Type B pancreatic cell (in vitro differentiated cells): ENCODE results near the gene HOXA6. TPM values are rescaled to one million over a fixed set of nuclear protein-coding genes. Genes with fewer than 3 reads are reported as not detected.

ENCODE experiments used
- DNase-seq: peaks from one replicate; pipeline ENCODE4 v3.0.0; 2021; ENCODE audit warnings: mixed read lengths; ENCODE audit not compliant: unreplicated experiment; ENCODE audit errors: extremely low spot score
- H3K27ac Mint-ChIP-seq: 2 replicates; pipeline ENCODE4 v1.8.0; 2021; ENCODE audit warnings: mild to moderate bottlenecking, mixed read lengths
- H3K27me3 Mint-ChIP-seq: 2 replicates; pipeline ENCODE4 v1.8.0; 2021; ENCODE audit warnings: mixed read lengths
- H3K36me3 Mint-ChIP-seq: 2 replicates; pipeline ENCODE4 v1.8.0; 2021; ENCODE audit warnings: mixed read lengths
- H3K4me1 Mint-ChIP-seq: one replicate; pipeline ENCODE4 v1.8.0; 2021; ENCODE audit warnings: mixed read lengths; ENCODE audit not compliant: unreplicated experiment
- H3K4me3 Mint-ChIP-seq: 2 replicates; pipeline ENCODE4 v1.8.0; 2021; ENCODE audit warnings: mild to moderate bottlenecking, mixed read lengths
- H3K9me3 Mint-ChIP-seq: 2 replicates; pipeline ENCODE4 v1.8.0; 2021; ENCODE audit warnings: mixed read lengths
- total RNA-seq: library from RNA; stranded (reverse); gene quantifications from 2 replicates; pipeline ENCODE4 v1.2.1, GENCODE V29; 2021; ENCODE audit warnings: low replicate concordance
- TF ChIP-seq, protein P1 (sequence below): fragments of 200-600 bp; sonication (generic); conservative IDR thresholded peaks from 2 replicates; pipeline ENCODE4 v1.5.0; 2021; ENCODE audit warnings: antibody characterized with exemption, mild to moderate bottlenecking

HOXA6 gene
- total RNA-seq, 1 donor from 2014 or later: 10.9 TPM

- H3K4me1 Mint-ChIP-seq: peaks cover 15% of the 10 kb centered on the region
Measured at GRCh38 chr7:27164045-27164366, 16.4 kb upstream of the HOXA6 start.

DNA sequence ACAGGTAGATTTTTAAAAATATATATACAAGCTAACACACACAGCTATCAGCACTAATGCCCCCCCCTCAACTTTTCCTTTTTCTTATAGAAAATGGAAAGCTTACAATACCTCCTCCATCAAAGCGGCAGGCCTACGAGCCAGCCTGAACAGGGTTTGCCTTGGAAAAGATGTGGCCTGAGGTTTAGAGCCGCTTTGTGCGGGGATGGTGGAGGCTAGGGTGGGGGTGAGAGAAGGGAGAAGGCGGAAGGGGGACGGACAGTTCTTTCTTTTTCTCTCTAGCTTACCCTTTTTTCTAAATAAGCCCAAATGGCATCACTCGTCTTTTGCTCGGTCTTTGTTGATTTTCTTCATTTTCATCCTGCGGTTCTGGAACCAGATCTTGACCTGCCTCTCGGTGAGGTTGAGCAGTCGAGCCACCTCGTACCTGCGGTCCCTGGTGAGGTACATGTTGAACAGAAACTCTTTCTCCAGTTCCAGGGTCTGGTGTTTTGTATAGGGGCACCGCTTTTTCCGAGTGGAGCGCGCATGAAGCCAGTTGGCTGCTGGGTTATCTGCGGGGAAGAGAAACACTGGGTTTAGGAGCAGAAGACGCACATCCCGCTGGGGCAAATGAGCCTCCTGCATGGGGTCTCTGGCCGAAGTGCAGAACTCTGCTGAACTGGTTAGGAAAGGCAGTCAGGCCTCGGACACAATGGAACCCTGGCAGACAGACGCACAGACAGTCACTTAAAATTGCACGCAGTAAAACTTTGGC, 15.9 kb upstream of the HOXA6 start:
- peak overlapping the region; percentile 79 for H3K4me3 Mint-ChIP-seq
- H3K4me1 Mint-ChIP-seq: peaks cover 14% of the 10 kb centered on the region
- TF ChIP-seq, protein P1, sequence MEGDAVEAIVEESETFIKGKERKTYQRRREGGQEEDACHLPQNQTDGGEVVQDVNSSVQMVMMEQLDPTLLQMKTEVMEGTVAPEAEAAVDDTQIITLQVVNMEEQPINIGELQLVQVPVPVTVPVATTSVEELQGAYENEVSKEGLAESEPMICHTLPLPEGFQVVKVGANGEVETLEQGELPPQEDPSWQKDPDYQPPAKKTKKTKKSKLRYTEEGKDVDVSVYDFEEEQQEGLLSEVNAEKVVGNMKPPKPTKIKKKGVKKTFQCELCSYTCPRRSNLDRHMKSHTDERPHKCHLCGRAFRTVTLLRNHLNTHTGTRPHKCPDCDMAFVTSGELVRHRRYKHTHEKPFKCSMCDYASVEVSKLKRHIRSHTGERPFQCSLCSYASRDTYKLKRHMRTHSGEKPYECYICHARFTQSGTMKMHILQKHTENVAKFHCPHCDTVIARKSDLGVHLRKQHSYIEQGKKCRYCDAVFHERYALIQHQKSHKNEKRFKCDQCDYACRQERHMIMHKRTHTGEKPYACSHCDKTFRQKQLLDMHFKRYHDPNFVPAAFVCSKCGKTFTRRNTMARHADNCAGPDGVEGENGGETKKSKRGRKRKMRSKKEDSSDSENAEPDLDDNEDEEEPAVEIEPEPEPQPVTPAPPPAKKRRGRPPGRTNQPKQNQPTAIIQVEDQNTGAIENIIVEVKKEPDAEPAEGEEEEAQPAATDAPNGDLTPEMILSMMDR: no peak
- peaks cover 88% of the 10 kb centered on the region for H3K27me3 Mint-ChIP-seq
- DNase-seq: no peak
- H3K36me3 Mint-ChIP-seq: no peaks in the 10 kb centered on the region
- peak overlapping the region; percentile 14 for H3K27ac Mint-ChIP-seq
- no peaks in the 10 kb centered on the region for H3K9me3 Mint-ChIP-seq

More at GRCh38 chr7:27164045-27164366, 16.4 kb upstream of the HOXA6 start:
- Mint-ChIP-seq H3K27ac (peak overlapping the region; percentile 14), H3K9me3 (no peaks in the 10 kb centered on the region), H3K27me3 (peaks cover 88% of the 10 kb centered on the region), H3K36me3 (no peaks in the 10 kb centered on the region), H3K4me3 (peak overlapping the region; percentile 79)
- no peak for DNase-seq
- TF ChIP-seq, protein P1: no peak

GRCh38 chr7:27162561-27163287, 15.2 kb upstream of the HOXA6 start:
- peak overlapping the region; percentile 58 for H3K4me3 Mint-ChIP-seq
- H3K36me3 Mint-ChIP-seq: peaks cover 4% of the 10 kb centered on the region
- no peak overlapping the region for H3K27ac Mint-ChIP-seq
- peaks cover 17% of the 10 kb centered on the region for H3K4me1 Mint-ChIP-seq
- H3K27me3 Mint-ChIP-seq: peaks cover 88% of the 10 kb centered on the region
- DNase-seq: no peak
- TF ChIP-seq, protein P1: no peak
- H3K9me3 Mint-ChIP-seq: peaks cover 5% of the 10 kb centered on the region

DNA sequence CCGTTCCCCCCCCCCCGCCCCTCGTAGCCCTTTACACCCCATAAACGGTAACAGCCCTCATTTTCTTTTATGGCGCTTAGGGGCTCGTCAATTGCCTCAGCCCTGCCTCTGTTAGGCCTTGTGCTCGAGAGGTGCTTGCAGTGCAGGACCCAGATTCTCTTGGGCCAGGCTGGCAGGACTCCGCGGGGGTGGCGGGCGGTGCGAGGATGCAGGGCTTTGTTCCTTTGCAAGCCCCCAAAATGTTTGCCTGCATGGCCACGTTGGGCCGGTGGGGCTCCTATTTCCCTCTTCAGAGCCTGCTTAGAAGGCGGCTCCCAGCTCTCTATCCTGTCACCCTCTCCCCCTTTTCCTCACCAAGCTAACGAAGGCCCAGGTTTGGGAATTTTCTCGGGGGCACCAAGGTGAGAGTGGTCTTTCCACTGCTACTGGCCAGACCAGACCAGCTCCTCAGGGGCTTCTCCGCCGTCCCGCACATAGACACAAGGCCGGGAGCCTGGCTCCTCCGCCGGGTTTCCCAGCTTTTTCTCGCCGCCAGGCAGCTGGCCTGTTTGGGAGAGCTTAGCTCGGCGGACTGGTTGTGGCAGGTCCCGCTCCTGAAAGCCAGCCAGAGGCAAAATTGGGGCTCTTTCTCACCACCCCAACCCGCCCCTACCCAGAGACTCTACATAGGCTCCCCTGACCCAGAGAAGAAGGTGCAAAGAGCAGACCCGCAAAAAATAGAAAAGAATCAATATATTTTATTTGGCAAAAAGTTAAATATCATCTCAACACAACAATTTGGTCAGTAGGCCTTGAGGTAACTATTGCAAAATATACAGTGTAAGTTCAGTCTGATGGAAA, 14.4 kb upstream of the HOXA6 start:
- DNase-seq: no peak
- peaks cover 5% of the 10 kb centered on the region for H3K9me3 Mint-ChIP-seq
- peaks cover 88% of the 10 kb centered on the region for H3K27me3 Mint-ChIP-seq
- H3K36me3 Mint-ChIP-seq: peaks cover 4% of the 10 kb centered on the region
- TF ChIP-seq, protein P1: no peak
- peak overlapping the region; percentile 17 for H3K4me3 Mint-ChIP-seq
- H3K4me1 Mint-ChIP-seq: peaks cover 18% of the 10 kb centered on the region
- no peak overlapping the region for H3K27ac Mint-ChIP-seq

GRCh38 chr7:27161214-27161720, 13.7 kb upstream of the HOXA6 start:
- Mint-ChIP-seq H3K9me3 (peaks cover 5% of the 10 kb centered on the region), H3K27ac (no peak overlapping the region), H3K4me1 (peaks cover 18% of the 10 kb centered on the region), H3K4me3 (peak overlapping the region; percentile 83), H3K27me3 (peaks cover 87% of the 10 kb centered on the region), H3K36me3 (peaks cover 4% of the 10 kb centered on the region)
- DNase-seq: no peak
- TF ChIP-seq, protein P1: no peak
